Lung (tissue), 12 donors: ENCODE measurements around the gene ADAM11. TPM values are rescaled to one million over a fixed set of nuclear protein-coding genes. Genes with fewer than 3 reads are reported as not detected.
"Not testable (repeated sequence)": the region's sequence is repeated elsewhere in the genome, so short reads cannot be mapped to it uniquely, and the experiment has no call there.

Source experiments
- ATAC-seq: fragments of 200-7000 bp; cut with Tn5 transposase; one replicate; pipeline ENCODE4 v1.9.1; 2020; ENCODE audit warnings: moderate number of reproducible peaks; ENCODE audit not compliant: insufficient read depth, low FRiP score
- DNase-seq, 3 donors: peaks; one replicate each; pipeline ENCODE4 v3.0.0-alpha.2; 2013 to 2017
- H3K27ac ChIP-seq, 2 donors: one replicate each; pipeline ENCODE4 v1.5.1; 2013; ENCODE audit warnings: mild to moderate bottlenecking in 2 of 2, moderate library complexity in 2 of 2, control low read depth in 1 of 2, inconsistent platforms in 1 of 2, low read depth in 1 of 2, low read length in 1 of 2
- H3K27me3 ChIP-seq, 3 donors: one replicate each; pipeline ENCODE4 v1.5.1; 2013; ENCODE audit warnings: low read length in 2 of 3; ENCODE audit not compliant: control insufficient read depth in 3 of 3, insufficient read depth in 3 of 3
- H3K36me3 ChIP-seq, 4 donors: one replicate each; pipeline ENCODE4 v1.5.1; 2013; ENCODE audit warnings: low read length in 4 of 4, mild to moderate bottlenecking in 1 of 4, moderate library complexity in 1 of 4; ENCODE audit not compliant: control insufficient read depth in 4 of 4, insufficient read depth in 4 of 4
- H3K4me1 ChIP-seq, 5 donors: one replicate each; pipeline ENCODE4 v1.5.1; 2013; ENCODE audit warnings: low read length in 5 of 5, mild to moderate bottlenecking in 2 of 5, moderate library complexity in 1 of 5; ENCODE audit not compliant: control insufficient read depth in 5 of 5, insufficient read depth in 5 of 5
- H3K4me3 ChIP-seq: one replicate; pipeline ENCODE4 v1.5.1; 2013; ENCODE audit warnings: mild to moderate bottlenecking, control low read depth, moderate library complexity
- H3K9ac ChIP-seq, 2 donors: one replicate each; pipeline ENCODE4 v1.5.1; 2013; ENCODE audit warnings: low read length in 2 of 2, control low read depth in 1 of 2; ENCODE audit not compliant: insufficient read depth in 1 of 2
- H3K9me3 ChIP-seq, 4 donors: one replicate each; pipeline ENCODE4 v1.5.1; 2013; ENCODE audit warnings: low read length in 3 of 4, mild to moderate bottlenecking in 1 of 4, moderate library complexity in 1 of 4; ENCODE audit not compliant: control insufficient read depth in 4 of 4, insufficient read depth in 3 of 4
- CTCF ChIP-seq: IDR thresholded peaks from 2 replicates; pipeline ENCODE4 v1.5.1; 2012; ENCODE audit warnings: mild to moderate bottlenecking; ENCODE audit errors: control extremely low read depth, extremely low read depth
- WGBS, 2 donors: extraction: QIAGEN DNeasy Blood & Tissue Kit; methylation state at CpG; one replicate each; pipeline ENCODE4 v1.1.7; 2013; 5-methylcytosine and 5-hydroxymethylcytosine counted together
- polyA plus RNA-seq, 2 donors: library from polyadenylated mRNA; stranded (reverse); fragments of 200-250 nt; gene quantifications; one replicate each; pipeline ENCODE4 v1.2.1, GENCODE V29; 2013
- total RNA-seq, 2 donors: library from RNA; depleted of rRNA in 1 of 2; stranded (reverse); fragments of >200 nt in 1 of 2; gene quantifications; one replicate each; pipeline ENCODE4 v1.2.1, GENCODE V29; 2014 to 2021
- donor health status: control.
- donor health status: control.
- donor health status: Bipolar disorder and iron deficiency.
- donor health status: healthy.
- donor health status: DM: yes; HTN: yes; CAD: no.

ADAM11 gene
- total and polyA plus RNA-seq, 4 donors, result 0.09 to 1.1 (median 0.18) TPM

- WGBS, 2 donors, result 58 to 66% methylated on average over 7 of the region's 7 CpGs
- Histone ChIP-seq H3K9ac (peak overlapping the region in 1 of 2 donors; percentile 26), H3K9me3 (no peaks in the 10 kb centered on the region), H3K27me3 (no peaks in the 10 kb centered on the region), H3K4me3 (no peak overlapping the region), H3K4me1 (peaks cover 0 to 13% (median 0%) of the 10 kb centered on the region in 5 donors), H3K27ac (peak overlapping the region in 1 of 2 donors; percentile 49), H3K36me3 (no peaks in the 10 kb centered on the region)
- ATAC-seq, result no peak
- no peak for TF ChIP-seq CTCF
- peak; percentile 43 to 77 (median 66) for DNase-seq
Measured at GRCh38 chr17:44820631-44821212, 61.9 kb downstream of the ADAM11 start.

DNA sequence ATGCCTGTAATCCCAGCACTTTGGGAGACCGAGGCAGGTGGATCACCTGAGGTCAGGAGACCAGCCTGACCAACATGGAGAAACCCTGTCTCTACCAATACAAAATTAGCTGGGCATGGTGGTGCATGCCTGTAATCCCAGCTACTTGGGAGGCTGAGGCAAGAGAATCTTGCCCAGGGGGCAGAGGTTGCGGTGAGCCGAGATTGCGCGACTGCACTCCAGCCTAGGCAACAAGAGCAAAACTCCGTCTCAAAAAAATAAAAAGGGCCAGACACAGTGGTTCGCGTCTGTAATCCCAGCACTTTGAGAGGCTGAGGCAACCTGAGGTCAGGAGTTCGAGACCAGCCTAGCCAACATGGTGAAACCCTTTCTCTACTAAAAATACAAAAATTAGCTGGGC, 66.4 kb downstream of the ADAM11 start:
- H3K4me1 ChIP-seq, result peaks cover 0 to 22% (median 5%) of the 10 kb centered on the region in 5 donors
- not testable (repeated sequence) for H3K4me3 ChIP-seq, H3K9ac ChIP-seq, H3K27ac ChIP-seq, H3K36me3 ChIP-seq, ATAC-seq, H3K9me3 ChIP-seq, H3K27me3 ChIP-seq, DNase-seq
- WGBS, 2 donors, result 94 to 97% methylated on average over 9 of the region's 9 CpGs

DNA sequence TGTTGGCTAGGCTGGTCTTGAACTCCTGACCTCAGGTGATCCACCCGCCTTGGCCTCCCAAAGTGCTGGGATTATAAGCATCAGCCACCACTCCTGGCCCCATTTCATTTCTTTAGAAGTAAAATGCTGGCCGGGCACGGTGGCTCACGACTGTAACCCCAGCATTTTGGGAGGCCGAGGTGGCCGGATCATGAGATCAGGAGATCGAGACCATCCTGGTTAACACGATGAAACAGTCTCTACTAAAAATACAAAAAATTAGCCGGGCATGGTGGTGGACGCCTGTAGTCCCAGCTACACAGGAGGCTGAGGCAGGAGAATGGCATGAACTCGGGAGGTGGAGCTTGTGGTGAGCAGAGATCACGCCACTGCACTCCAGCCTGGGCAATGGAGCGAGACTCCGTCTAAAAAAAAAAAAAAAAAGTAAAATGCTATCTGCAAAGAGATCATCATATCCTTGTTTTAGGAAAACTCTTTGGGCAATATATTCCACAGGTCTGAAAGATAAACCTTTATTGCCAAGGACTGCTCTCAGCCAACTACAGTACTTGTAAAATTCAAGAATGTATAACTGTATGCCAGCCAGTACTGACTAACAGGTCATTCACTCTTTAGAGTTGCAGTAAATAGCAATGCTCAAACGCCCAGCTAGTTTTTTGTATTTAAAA, 67.5 kb downstream of the ADAM11 start:
- H3K9ac ChIP-seq, result no peak overlapping the region
- H3K27me3 ChIP-seq, result no peaks in the 10 kb centered on the region
- no peaks in the 10 kb centered on the region for H3K9me3 ChIP-seq
- WGBS, 2 donors, result 88 to 92% methylated on average over 15 of the region's 15 CpGs
- ATAC-seq (no peak), DNase-seq (no peak)
- H3K4me3 ChIP-seq, result no peak overlapping the region
- H3K4me1 ChIP-seq, result peaks cover 0 to 20% (median 5%) of the 10 kb centered on the region in 5 donors
- no peaks in the 10 kb centered on the region for H3K36me3 ChIP-seq
- no peak for TF ChIP-seq CTCF
- H3K27ac ChIP-seq, result no peak overlapping the region

- ATAC-seq, result no peak
- TF ChIP-seq CTCF, result no peak
- Histone ChIP-seq H3K9me3 (no peaks in the 10 kb centered on the region), H3K27me3 (no peaks in the 10 kb centered on the region), H3K4me1 (peaks cover 0 to 20% (median 5%) of the 10 kb centered on the region in 5 donors), H3K27ac (no peak overlapping the region), H3K36me3 (no peaks in the 10 kb centered on the region), H3K9ac (peak overlapping the region in 1 of 2 donors; percentile 91), H3K4me3 (no peak overlapping the region)
- no peak for DNase-seq
- 63 to 71% methylated on average over 1 of the region's 1 CpG for WGBS, 2 donors
Measured at GRCh38 chr17:44827863-44828262, 69.1 kb downstream of the ADAM11 start.
